Colonic mucosa (tissue), 4 donors: ENCODE results near the gene FBXO3. TPM values are rescaled to one million over a fixed set of nuclear protein-coding genes. Genes with fewer than 3 reads are reported as not detected.

Source experiments
- DNase-seq: peaks from one replicate; pipeline ENCODE4 v3.0.0-alpha.2; 2020
- H3K27ac ChIP-seq: fragments of 200-600 bp; one replicate; pipeline ENCODE4 v1.8.0; 2021
- H3K27me3 ChIP-seq: fragments of 200-600 bp; one replicate; pipeline ENCODE4 v1.8.0; 2021
- H3K36me3 ChIP-seq: fragments of 200-600 bp; one replicate; pipeline ENCODE4 v1.8.0; 2021
- H3K4me1 ChIP-seq: fragments of 200-600 bp; one replicate; pipeline ENCODE4 v1.8.0; 2021; ENCODE audit warnings: mild to moderate bottlenecking
- H3K4me3 ChIP-seq: fragments of 200-600 bp; one replicate; pipeline ENCODE4 v1.8.0; 2021
- H3K9ac ChIP-seq, 2 donors: one replicate each; pipeline ENCODE4 v1.7.0; 2013; ENCODE audit warnings: control low read depth in 2 of 2, low read depth in 2 of 2, low read length in 2 of 2
- H3K9me3 ChIP-seq: fragments of 200-600 bp; one replicate; pipeline ENCODE4 v1.8.0; 2021
- CTCF ChIP-seq: fragments of 200-600 bp; IDR thresholded peaks from one replicate; pipeline ENCODE4 v1.8.0; 2022; ENCODE audit warnings: antibody characterized with exemption, mild to moderate bottlenecking
- intact Hi-C: fragments of 100-400 bp; cut with DNase I; formaldehyde crosslinking; loops from one replicate; pipeline ENCODE4 v1.14.1; 2022
- total RNA-seq, 2 donors: library from RNA; stranded (reverse); fragmentation: NEBNext Ultra II Directional in 1 of 2; extraction: Animal tissue kit (Norgen Biotek cat#: 25700) in 1 of 2; gene quantifications; one replicate each; pipeline ENCODE4 v1.2.1, GENCODE V29; 2021
- donor health status: healthy.
- donor health status: DM: no; HTN: no; CAD: no.
- donor health status: DM: no; HTN: no; CAD: no.

Gene FBXO3
- total RNA-seq, 2 donors from 2014 or later, result 30.0 to 36.9 TPM

DNA sequence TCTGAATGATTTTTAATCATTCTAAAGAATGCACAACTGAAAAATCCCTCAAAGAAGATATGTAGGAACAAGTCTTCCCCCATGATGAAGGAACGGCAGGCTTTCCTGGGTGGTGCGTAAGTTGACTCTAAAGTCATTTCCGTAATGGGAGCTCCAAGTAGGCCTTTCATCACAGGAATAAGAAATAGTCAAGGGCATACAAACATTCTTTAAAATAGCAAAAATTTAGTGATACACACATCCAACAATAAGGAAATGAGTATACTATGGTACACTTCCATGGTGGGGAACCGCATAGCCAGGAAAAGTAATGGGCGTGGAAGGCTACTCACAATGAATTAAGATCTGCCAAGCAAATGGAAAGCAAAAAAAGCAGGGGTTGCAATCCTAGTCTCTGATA is 48.8 kb downstream of the FBXO3 start:
- no peak for TF ChIP-seq CTCF
- no peak for DNase-seq
- H3K4me1 ChIP-seq, result peaks cover 9% of the 10 kb centered on the region
- no peaks in the 10 kb centered on the region for H3K27me3 ChIP-seq
- no peak overlapping the region for H3K4me3 ChIP-seq
- H3K9me3 ChIP-seq, result no peaks in the 10 kb centered on the region
- H3K36me3 ChIP-seq, result no peaks in the 10 kb centered on the region
- no peak overlapping the region for H3K27ac ChIP-seq
- intact Hi-C loops, result no loop called here
- H3K9ac ChIP-seq, result no peak overlapping the region

DNA sequence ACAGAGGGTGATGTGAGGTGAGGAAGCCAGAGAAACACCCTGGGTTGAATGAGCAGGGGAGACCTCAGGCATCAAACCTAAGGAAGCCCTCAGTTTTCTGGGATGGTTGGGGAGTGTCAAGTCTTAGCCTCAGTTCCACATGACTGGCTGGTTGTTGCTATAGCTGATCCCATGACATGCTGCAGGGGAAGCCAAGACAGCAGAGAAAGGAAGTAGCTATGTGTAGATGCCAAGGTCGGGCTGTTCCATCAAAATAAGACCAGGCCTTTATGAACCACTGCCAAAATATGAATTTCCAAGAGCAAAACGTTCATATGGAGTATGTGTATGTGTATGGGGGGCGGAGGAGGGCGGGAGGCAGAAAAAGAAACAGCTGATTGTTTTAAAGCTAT is 49.7 kb downstream of the FBXO3 start:
- no peak for DNase-seq
- H3K4me1 ChIP-seq, result peaks cover 9% of the 10 kb centered on the region
- H3K27ac ChIP-seq, result peak overlapping the region; percentile 53
- H3K36me3 ChIP-seq, result no peaks in the 10 kb centered on the region
- no peak overlapping the region for H3K4me3 ChIP-seq
- H3K9ac ChIP-seq, result peak overlapping the region in 1 of 2 donors; percentile 51
- intact Hi-C loops, result no loop called here
- TF ChIP-seq CTCF, result no peak
- H3K9me3 ChIP-seq, result no peaks in the 10 kb centered on the region
- H3K27me3 ChIP-seq, result no peaks in the 10 kb centered on the region

DNA sequence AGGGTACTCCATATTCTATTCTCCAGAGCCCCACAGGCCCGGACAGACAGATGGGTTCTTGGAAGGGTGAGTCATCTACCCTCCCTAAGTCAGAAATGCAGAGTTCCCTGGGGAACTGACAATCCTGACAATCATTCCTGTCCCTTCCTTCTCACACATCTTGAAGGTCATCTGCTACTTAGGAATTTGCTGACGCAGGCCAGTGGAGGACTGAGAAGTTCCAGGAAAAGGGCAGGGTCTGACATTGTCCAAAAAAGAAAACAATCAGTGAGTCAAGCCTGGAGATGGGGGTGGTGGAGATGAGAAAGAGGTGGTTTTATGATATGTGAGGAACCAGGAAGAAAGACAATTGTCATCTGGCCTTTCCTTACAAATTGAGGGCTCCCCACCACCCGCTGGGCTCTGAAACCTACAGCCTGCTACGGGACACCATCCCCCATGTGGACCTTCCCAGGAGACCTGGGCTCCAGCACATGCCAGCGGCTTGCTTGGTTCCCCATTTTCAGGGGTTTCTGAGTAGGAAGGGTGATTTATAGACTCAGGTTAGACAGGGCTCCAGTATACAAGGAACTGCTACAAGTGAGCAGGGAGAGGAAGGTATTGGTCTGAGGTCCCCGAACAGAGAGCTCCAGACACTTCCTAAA is 51.0 kb downstream of the FBXO3 start:
- peaks cover 9% of the 10 kb centered on the region for H3K4me1 ChIP-seq

GRCh38 chr11:33722590-33723234 is 51.6 kb downstream of the FBXO3 start:
- Histone ChIP-seq H3K27ac (peak overlapping the region; percentile 53), H3K36me3 (no peaks in the 10 kb centered on the region), H3K4me3 (no peak overlapping the region), H3K9me3 (no peaks in the 10 kb centered on the region), H3K27me3 (no peaks in the 10 kb centered on the region), H3K4me1 (peaks cover 9% of the 10 kb centered on the region), H3K9ac (no peak overlapping the region)
- TF ChIP-seq CTCF, result no peak
- no peak for DNase-seq
- intact Hi-C loops, result no loop called here

More for the DNA sequence above, 51.0 kb downstream of the FBXO3 start:
- H3K9ac ChIP-seq, result no peak overlapping the region
- peak overlapping the region; percentile 53 for H3K27ac ChIP-seq
- H3K36me3 ChIP-seq, result no peaks in the 10 kb centered on the region
- H3K27me3 ChIP-seq, result no peaks in the 10 kb centered on the region
- no peaks in the 10 kb centered on the region for H3K9me3 ChIP-seq
- intact Hi-C loops, result no loop called here
- no peak for TF ChIP-seq CTCF
- no peak overlapping the region for H3K4me3 ChIP-seq
- no peak for DNase-seq

DNA sequence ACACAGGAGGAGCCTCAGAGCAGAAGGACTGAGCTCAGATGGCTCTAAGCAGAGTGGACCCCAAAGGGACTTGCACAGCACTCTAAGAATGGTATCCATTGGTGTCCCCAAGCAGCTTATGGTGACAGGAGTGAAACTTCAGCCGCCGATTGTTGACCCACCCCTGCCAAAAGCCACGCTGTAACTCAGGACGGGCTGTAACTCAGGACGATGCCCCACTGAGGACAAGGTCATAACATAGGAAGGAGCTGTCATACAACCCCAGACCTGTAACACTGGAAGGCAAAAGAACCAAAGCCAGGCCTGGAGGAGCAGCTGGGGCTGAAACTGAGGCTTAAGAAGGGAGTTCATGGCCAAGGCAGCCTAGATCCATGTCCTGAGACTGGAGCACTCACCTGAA is 52.3 kb downstream of the FBXO3 start:
- Histone ChIP-seq H3K27ac (peak overlapping the region; percentile 53), H3K9me3 (no peaks in the 10 kb centered on the region), H3K4me3 (no peak overlapping the region), H3K36me3 (no peaks in the 10 kb centered on the region), H3K9ac (no peak overlapping the region), H3K27me3 (no peaks in the 10 kb centered on the region), H3K4me1 (peaks cover 9% of the 10 kb centered on the region)
- TF ChIP-seq CTCF, result no peak
- intact Hi-C loops, result no loop called here
- no peak for DNase-seq
